AG10803 (cell line): ENCODE measurements around the gene DAGLB.

Experiments used
- DNase-seq: peaks from one replicate; pipeline ENCODE4 v3.0.0; 2010; ENCODE audit warnings: low read depth
- H3K4me3 ChIP-seq: 2 replicates; pipeline ENCODE4 v1.5.1; 2011; ENCODE audit warnings: mild to moderate bottlenecking, low read length, control low read depth
- CTCF ChIP-seq: conservative IDR thresholded peaks from 2 replicates; pipeline ENCODE4 v1.5.1; 2011; ENCODE audit warnings: mild to moderate bottlenecking, low read length, control low read depth, inconsistent platforms

The DAGLB gene

GRCh38 chr7:6438427-6438826 lies 9.3 kb downstream of the DAGLB start:
- no peak for DNase-seq
- H3K4me3 ChIP-seq = no peak overlapping the region

GRCh38 chr7:6437251-6437650 lies 10.5 kb downstream of the DAGLB start:
- DNase-seq = no peak
- no peak overlapping the region for H3K4me3 ChIP-seq
- TF ChIP-seq CTCF = no peak

More at GRCh38 chr7:6438427-6438826, 9.3 kb downstream of the DAGLB start:
- no peak for TF ChIP-seq CTCF

GRCh38 chr7:6436385-6436685 lies 11.4 kb downstream of the DAGLB start:
- DNase-seq = no peak
- H3K4me3 ChIP-seq = no peak overlapping the region

GRCh38 chr7:6435486-6436384 lies 12.0 kb downstream of the DAGLB start:
- TF ChIP-seq CTCF = peak; percentile 94
- DNase-seq = peak; percentile 77
- H3K4me3 ChIP-seq = no peak overlapping the region

More at GRCh38 chr7:6436385-6436685, 11.4 kb downstream of the DAGLB start:
- no peak; the same call in 1 of the 2 replicates for TF ChIP-seq CTCF

- no peak overlapping the region for H3K4me3 ChIP-seq
- TF ChIP-seq CTCF = no peak
- DNase-seq = no peak
Observed at GRCh38 chr7:6433784-6434615, 13.8 kb downstream of the DAGLB start.

- DNase-seq = no peak
- TF ChIP-seq CTCF = no peak
- no peak overlapping the region for H3K4me3 ChIP-seq
Observed at GRCh38 chr7:6432781-6433180, 15.0 kb downstream of the DAGLB start.
